HCT116 (cell line): ENCODE results near the gene ADAMTS15. TPM values are rescaled to one million over a fixed set of nuclear protein-coding genes. Genes with fewer than 3 reads are reported as not detected.

Source experiments
- ATAC-seq: fragments of 200-7000 bp; cut with Tn5 transposase; 2 replicates; pipeline ENCODE4 v1.9.1; 2020; ENCODE audit warnings: mild to moderate bottlenecking, moderate library complexity
- BruUV-seq: library from RNA; stranded (reverse); fragments of 400-500 nt; replicated peaks from 2 replicates; lab custom pipeline; 2021; lab: Mats Ljungman, UMichigan
- CTCF ChIA-PET: fragments of 300-600 bp; sonication (Branson Sonifier 250); formaldehyde crosslinking; loops from one replicate; lab custom pipeline; 2021; ENCODE audit warnings: antibody characterized with exemption; lab: Charles Lee
- POLR2A ChIA-PET: fragments of 300-600, 350-600 bp; sonication (Branson Sonifier 250); formaldehyde crosslinking; loops from one replicate; lab custom pipeline; 2021; ENCODE audit warnings: antibody characterized with exemption; lab: Charles Lee
- RAD21 ChIA-PET, 2 experiments: fragments of 300-600 bp; sonication (Branson Sonifier 250); formaldehyde crosslinking; loops; one replicate each; lab custom pipeline; 2023; ENCODE audit warnings: low total read pairs in 2 of 2; ENCODE audit not compliant: uncharacterized antibody in 2 of 2, unreplicated experiment in 2 of 2, low non-redundant PET in 1 of 2; lab: Charles Lee
- DNase-seq: peaks from one replicate; pipeline ENCODE4 v3.0.0-alpha.2; 2010; ENCODE audit warnings: low read depth, low spot score
- H2AFZ ChIP-seq: fragments of 200-600 bp; shearing (Covaris generic), sonication (generic); 2 replicates; pipeline ENCODE4 v1.6.1; 2017; ENCODE audit warnings: low read depth, mixed run types, mixed read lengths, antibody characterized with exemption, low read length; ENCODE audit not compliant: poor library complexity, severe bottlenecking
- H3K27ac ChIP-seq: 2 replicates; pipeline ENCODE4 v1.5.1; 2012; ENCODE audit warnings: low read depth, low read length
- H3K27me3 ChIP-seq: fragments of 200-600 bp; sonication (generic); 2 replicates; pipeline ENCODE4 v1.6.1; 2016; ENCODE audit warnings: mixed run types, low read length, mixed read lengths; ENCODE audit not compliant: insufficient read depth
- H3K36me3 ChIP-seq, 2 experiments: fragments of 200-500 bp in 1 of 2; fragments of 200-600 bp in 1 of 2; sonication (Bioruptor generic) in 1 of 2; sonication (generic) in 1 of 2; 2 replicates each; pipeline versions ENCODE4 v1.5.1 to v1.6.1; 2014 to 2016; ENCODE audit warnings: low read length in 2 of 2, inconsistent platforms in 1 of 2, mixed read lengths in 1 of 2, mixed run types in 1 of 2; ENCODE audit not compliant: insufficient read depth in 2 of 2, control insufficient read depth in 1 of 2
- H3K4me1 ChIP-seq, 2 experiments: fragments of 200-600 bp in 1 of 2; sonication (generic) in 1 of 2; 2 replicates each; pipeline versions ENCODE4 v1.5.1 to v1.6.1; 2012 to 2017; ENCODE audit warnings: low read length in 2 of 2, inconsistent platforms in 1 of 2, mild to moderate bottlenecking in 1 of 2, mixed read lengths in 1 of 2, mixed run types in 1 of 2, moderate library complexity in 1 of 2; ENCODE audit not compliant: insufficient read depth in 2 of 2, control insufficient read depth in 1 of 2
- H3K4me2 ChIP-seq: fragments of 200-600 bp; sonication (generic); 2 replicates; pipeline ENCODE4 v1.6.1; 2017; ENCODE audit warnings: mixed run types, low read length, mixed read lengths
- H3K4me3 ChIP-seq, 2 experiments: fragments of 200-600 bp in 1 of 2; sonication (generic) in 1 of 2; replicated peaks in 1 of 2; 2 replicates each; pipeline ENCODE4 v1.5.1; 2011 to 2016; ENCODE audit warnings: low read length in 2 of 2, control low read depth in 1 of 2, low read depth in 1 of 2, mild to moderate bottlenecking in 1 of 2, mixed read lengths in 1 of 2, mixed run types in 1 of 2
- H3K79me2 ChIP-seq: fragments of 200-600 bp; sonication (generic); 2 replicates; pipeline ENCODE4 v1.6.1; 2017; ENCODE audit warnings: mild to moderate bottlenecking, mixed run types, low read length, moderate library complexity, mixed read lengths; ENCODE audit not compliant: insufficient read depth
- H3K9ac ChIP-seq: fragments of 200-600 bp; sonication (generic); 2 replicates; pipeline ENCODE4 v1.6.1; 2016; ENCODE audit warnings: low read length, mixed read lengths
- H3K9me2 ChIP-seq: fragments of 200-600 bp; sonication (generic), shearing (Covaris generic); 2 replicates; pipeline ENCODE4 v1.6.1; 2017; ENCODE audit warnings: mixed run types, mild to moderate bottlenecking, moderate library complexity; ENCODE audit not compliant: insufficient read depth
- H3K9me3 ChIP-seq, 2 experiments: fragments of 200-500 bp in 1 of 2; fragments of 200-600 bp in 1 of 2; sonication (Bioruptor generic) in 1 of 2; sonication (generic) in 1 of 2; 2 replicates each; pipeline ENCODE4 v1.6.1; 2014 to 2017; ENCODE audit warnings: low read length in 2 of 2, mixed read lengths in 2 of 2, inconsistent platforms in 1 of 2, low read depth in 1 of 2, mild to moderate bottlenecking in 1 of 2, mixed run types in 1 of 2, moderate library complexity in 1 of 2; ENCODE audit not compliant: control insufficient read depth in 1 of 2, insufficient read depth in 1 of 2
- H4K20me1 ChIP-seq: fragments of 200-600 bp; sonication (generic), shearing (Covaris generic); 2 replicates; pipeline ENCODE4 v1.6.1; 2017; ENCODE audit warnings: mixed run types, mild to moderate bottlenecking, moderate library complexity; ENCODE audit not compliant: insufficient read depth
- CBX3 ChIP-seq: IDR thresholded peaks from 2 replicates; pipeline ENCODE4 v1.6.1; 2012; ENCODE audit warnings: low read depth
- CEBPB ChIP-seq: IDR thresholded peaks from 2 replicates; pipeline ENCODE4 v1.6.1; 2012; ENCODE audit warnings: low read depth
- CTCF ChIP-seq, 3 experiments: fragments of 200-600 bp in 1 of 3; sonication (generic) in 1 of 3; IDR thresholded peaks in 2 of 3; conservative IDR thresholded peaks in 1 of 3; 2 replicates each; pipeline ENCODE4 v1.5.1; 2012 to 2017; ENCODE audit warnings: low read depth in 2 of 3, low read length in 2 of 3, antibody characterized with exemption in 1 of 3, borderline replicate concordance in 1 of 3, control low read depth in 1 of 3, mild to moderate bottlenecking in 1 of 3, mixed read lengths in 1 of 3, mixed run types in 1 of 3, moderate library complexity in 1 of 3; ENCODE audit not compliant: insufficient read depth in 1 of 3
- EGR1 ChIP-seq: IDR thresholded peaks from 2 replicates; pipeline ENCODE4 v1.6.1; 2012; ENCODE audit warnings: low read depth
- ELF1 ChIP-seq: IDR thresholded peaks from 2 replicates; pipeline ENCODE4 v1.6.1; 2012; ENCODE audit warnings: low read depth, borderline replicate concordance
- EZH2 ChIP-seq: fragments of 200-600 bp; sonication (generic); IDR thresholded peaks from 2 replicates; pipeline ENCODE4 v1.6.1; 2017; ENCODE audit warnings: antibody characterized with exemption, mixed run types
- EZH2phosphoT487 ChIP-seq: fragments of 200-600 bp; IDR thresholded peaks from 2 replicates; pipeline ENCODE4 v1.6.1; 2018; ENCODE audit warnings: antibody characterized with exemption, borderline replicate concordance
- FOSL1 ChIP-seq: IDR thresholded peaks from 2 replicates; pipeline ENCODE4 v1.6.1; 2012; ENCODE audit warnings: low read depth
- JUND ChIP-seq: IDR thresholded peaks from 2 replicates; pipeline ENCODE4 v1.6.1; 2012
- MAX ChIP-seq: IDR thresholded peaks from 2 replicates; pipeline ENCODE4 v1.6.1; 2012
- POLR2A ChIP-seq: IDR thresholded peaks from 2 replicates; pipeline ENCODE4 v1.7.0; 2011; ENCODE audit warnings: borderline replicate concordance; ENCODE audit not compliant: insufficient read depth, insufficient read length; ENCODE audit errors: extremely low read depth
- RAD21 ChIP-seq: IDR thresholded peaks from 2 replicates; pipeline ENCODE4 v1.6.1; 2012; ENCODE audit warnings: low read depth, mild to moderate bottlenecking
- REST ChIP-seq: IDR thresholded peaks from 2 replicates; pipeline ENCODE4 v1.6.1; 2012; ENCODE audit warnings: low read depth
- SIN3A ChIP-seq: IDR thresholded peaks from 2 replicates; pipeline ENCODE4 v1.6.1; 2012; ENCODE audit warnings: low read depth
- SRF ChIP-seq: IDR thresholded peaks from 2 replicates; pipeline ENCODE4 v1.6.1; 2012; ENCODE audit warnings: low read depth
- TCF7L2 ChIP-seq: IDR thresholded peaks from 2 replicates; pipeline ENCODE4 v1.7.0; 2011; ENCODE audit warnings: borderline replicate concordance, inconsistent platforms; ENCODE audit not compliant: insufficient read depth, insufficient read length; ENCODE audit errors: extremely low read depth
- YY1 ChIP-seq: IDR thresholded peaks from 2 replicates; pipeline ENCODE4 v1.6.1; 2011; ENCODE audit warnings: low read length, low read depth, moderate library complexity, mild to moderate bottlenecking; ENCODE audit not compliant: insufficient replicate concordance; ENCODE audit errors: extremely low read depth
- ZBTB33 ChIP-seq: IDR thresholded peaks from 2 replicates; pipeline ENCODE4 v1.6.1; 2011; ENCODE audit warnings: mild to moderate bottlenecking, low read length, moderate library complexity; ENCODE audit not compliant: insufficient replicate concordance; ENCODE audit errors: extremely low read depth
- ZFX ChIP-seq: fragments of 450-650 bp; IDR thresholded peaks from 2 replicates; pipeline ENCODE4 v1.6.1; 2017
- ZNF274 ChIP-seq: fragments of 200-500 bp; sonication (Bioruptor generic); IDR thresholded peaks from 2 replicates; pipeline ENCODE4 v1.6.1; 2014; ENCODE audit warnings: mild to moderate bottlenecking, low read depth, low read length, inconsistent platforms
- intact Hi-C: fragments of 100-400 bp; cut with micrococcal nuclease; formaldehyde crosslinking; loops from 2 replicates; pipeline ENCODE4 v1.10.0; 2022
- total RNA-seq: library from RNA; stranded (reverse); gene quantifications from one replicate; pipeline ENCODE4 v1.2.1, GENCODE V29; 2021; ENCODE audit not compliant: unreplicated experiment

The ADAMTS15 gene
- total RNA-seq, 1 experiment from 2014 or later, result 0.44 TPM

- H3K4me3 ChIP-seq, result no peak overlapping the region
- no peak overlapping the region for H2AFZ ChIP-seq
- H3K4me2 ChIP-seq, result no peak overlapping the region
- ChIA-PET POLR2A (no interaction called here), RAD21 (no interaction called here)
- H3K4me1 ChIP-seq, result peaks cover 0 to 3% of the 10 kb centered on the region in 2 experiments; a peak in 1 of 4 replicates
- BruUV-seq, result no TSS peak
- H3K27me3 ChIP-seq, result no peaks in the 10 kb centered on the region; the same call in 1 of the 2 replicates
- H4K20me1 ChIP-seq, result no peaks in the 10 kb centered on the region
- no peak for DNase-seq
- TF ChIP-seq POLR2A (no peak), YY1 (no peak), CTCF (IDR thresholded peaks at IDR 0.05 in 2 of 3, conservative IDR thresholded peaks at IDR 0.05 in 1 of 3; ENCODE audit: borderline replicate concordance in 1 of 3, insufficient read depth in 1 of 3, low read depth in 2 of 3, low read length in 2 of 3) (no peak), EZH2phosphoT487 (no peak), ZFX (no peak), SRF (no peak), EZH2 (no peak), REST (no peak), SIN3A (no peak), CBX3 (no peak), ZBTB33 (no peak), JUND (no peak), ZNF274 (no peak), EGR1 (no peak), TCF7L2 (no peak), ELF1 (no peak), CEBPB (no peak), FOSL1 (no peak), MAX (no peak), RAD21 (no peak)
- TF ChIP-seq, all 23 proteins: peak for 0
- intact Hi-C loops, result loop anchor here (10.0 kb wide), 2 partner anchors 227 to 653 kb away; no protein-coding TSS in a partner anchor
- H3K36me3 ChIP-seq, result no peaks in the 10 kb centered on the region
- no peak overlapping the region for H3K9ac ChIP-seq
- H3K9me3 ChIP-seq, result no peaks in the 10 kb centered on the region
- no peak for ATAC-seq
- no peaks in the 10 kb centered on the region for H3K79me2 ChIP-seq
- CTCF ChIA-PET, result interaction anchor here (1.6 to 2.0 kb wide), 2 partner anchors 424 to 457 kb away, joined by 5 to 7 read pairs; no protein-coding TSS in a partner anchor
- no peaks in the 10 kb centered on the region for H3K9me2 ChIP-seq
- no peak overlapping the region for H3K27ac ChIP-seq
Observed at GRCh38 chr11:130437848-130438247, 10.6 kb upstream of the ADAMTS15 start.
